Activated B cell treated with CpG ODN at 0.5 μM for 24 hours (primary cell): ENCODE data around the gene NUP107. TPM values are rescaled to one million over a fixed set of nuclear protein-coding genes. Genes with fewer than 3 reads are reported as not detected.

Source experiments
- ATAC-seq: fragments of 200-7000 bp; cut with Tn5 transposase; one replicate; pipeline ENCODE4 v1.10.0; 2021; ENCODE audit warnings: low read depth, mild to moderate bottlenecking, moderate library complexity
- CTCF ChIA-PET: fragments of 350-600 bp; sonication (Branson Sonifier 250); formaldehyde crosslinking; loops from one replicate; lab custom pipeline; 2021; ENCODE audit warnings: antibody characterized with exemption; lab: Charles Lee
- POLR2A ChIA-PET: fragments of 350-600 bp; sonication (Branson Sonifier 250); formaldehyde crosslinking; loops from one replicate; lab custom pipeline; 2021; ENCODE audit warnings: antibody characterized with exemption; lab: Charles Lee
- DNase-seq: peaks from one replicate; pipeline ENCODE4 v3.0.0; 2022
- H3K27ac Mint-ChIP-seq: one replicate; pipeline ENCODE4 v1.8.0; 2020; ENCODE audit warnings: mixed read lengths
- H3K27me3 Mint-ChIP-seq: one replicate; pipeline ENCODE4 v1.8.0; 2021; ENCODE audit warnings: mixed read lengths
- H3K36me3 Mint-ChIP-seq: one replicate; pipeline ENCODE4 v1.8.0; 2021; ENCODE audit warnings: low read depth, mixed read lengths
- H3K4me1 Mint-ChIP-seq: one replicate; pipeline ENCODE4 v1.8.0; 2021; ENCODE audit warnings: mixed read lengths
- H3K4me3 Mint-ChIP-seq: one replicate; pipeline ENCODE4 v1.8.0; 2020; ENCODE audit warnings: mild to moderate bottlenecking, mixed read lengths
- H3K9me3 Mint-ChIP-seq: one replicate; pipeline ENCODE4 v1.8.0; 2020; ENCODE audit warnings: mixed read lengths
- CTCF ChIP-seq: fragments of 200-600 bp; IDR thresholded peaks from one replicate; pipeline ENCODE4 v1.8.0; 2022; ENCODE audit warnings: antibody characterized with exemption, mild to moderate bottlenecking
- intact Hi-C: fragments of 100-400 bp; cut with micrococcal nuclease; formaldehyde crosslinking; loops from one replicate; pipeline ENCODE4 v1.15.1; 2024
- total RNA-seq: library from RNA; stranded (reverse); gene quantifications from 2 replicates; pipeline ENCODE4 v1.2.3, GENCODE V29; 2022

NUP107 gene
- total RNA-seq, 1 donor from 2014 or later = 90.8 TPM

GRCh38 chr12:68793975-68794652 lies 107.3 kb downstream of the NUP107 start:
- TF ChIP-seq CTCF = no peak
- Mint-ChIP-seq H3K27ac (no peak overlapping the region), H3K4me3 (no peak overlapping the region), H3K4me1 (peaks cover 5% of the 10 kb centered on the region), H3K9me3 (no peaks in the 10 kb centered on the region), H3K36me3 (no peaks in the 10 kb centered on the region), H3K27me3 (no peaks in the 10 kb centered on the region)
- intact Hi-C loops = no loop called here
- DNase-seq (no peak), ATAC-seq (no peak)
- ChIA-PET POLR2A (interaction anchor here (1.9 kb wide), 1 partner anchor 14 kb away, joined by 6 read pairs; the partner anchor contains the start of gene MDM2), CTCF (interaction anchor here (0.5 kb wide), 1 partner anchor 13 kb away, joined by 3 read pairs; no protein-coding TSS in a partner anchor)

- no peak for ATAC-seq
- H3K4me3 Mint-ChIP-seq = no peak overlapping the region
- H3K27me3 Mint-ChIP-seq = no peaks in the 10 kb centered on the region
- H3K36me3 Mint-ChIP-seq = no peaks in the 10 kb centered on the region
- CTCF ChIA-PET = no interaction called here
- DNase-seq = no peak
- POLR2A ChIA-PET = no interaction called here
- no peak overlapping the region for H3K27ac Mint-ChIP-seq
- H3K4me1 Mint-ChIP-seq = peaks cover 3% of the 10 kb centered on the region
- no peak for TF ChIP-seq CTCF
- H3K9me3 Mint-ChIP-seq = no peaks in the 10 kb centered on the region
- intact Hi-C loops = no loop called here
These were observed 108.0 kb downstream of the NUP107 start for GRCh38 chr12:68794653-68795251.

Other genes with a start within 250 kb of the NUP107 start
- gene RAP1B, start 76.1 kb upstream of the NUP107 start, total RNA-seq = 136 and 142 TPM in 2 replicates
- 7.8 and 9.5 TPM in 2 replicates for gene SLC35E3, start 59.2 kb downstream of the NUP107 start, total RNA-seq
- gene MDM2, start 121.2 kb downstream of the NUP107 start, total RNA-seq = 69.8 and 90.8 TPM in 2 replicates
- 6.3 and 10.1 TPM in 2 replicates for gene CPM, start 246.2 kb downstream of the NUP107 start, total RNA-seq